GM10248 (cell line): ENCODE measurements around the gene FBP1.

ENCODE experiments used
- CTCF ChIA-PET: fragments of 300-600 bp; sonication (Branson Sonifier 250); formaldehyde crosslinking; extraction: SDS; loops from one replicate; lab custom pipeline; 2021; ENCODE audit warnings: antibody characterized with exemption; lab: Yijun Ruan, JAX
- POLR2A ChIA-PET: fragments of 350-650 bp; sonication (Branson Sonifier 250); formaldehyde crosslinking; extraction: SDS; loops from one replicate; lab custom pipeline; 2020; ENCODE audit warnings: antibody characterized with exemption; lab: Yijun Ruan, JAX
- DNase-seq: peaks from one replicate; pipeline ENCODE4 v3.0.0; 2012; ENCODE audit errors: extremely low spot score
- TF ChIP-seq, protein P1 (sequence below): IDR thresholded peaks from 2 replicates; pipeline ENCODE4 v1.5.1; 2012; ENCODE audit warnings: mild to moderate bottlenecking, low read depth; ENCODE audit errors: extremely low read depth, missing control alignments, control extremely low read depth

The FBP1 gene

DNA sequence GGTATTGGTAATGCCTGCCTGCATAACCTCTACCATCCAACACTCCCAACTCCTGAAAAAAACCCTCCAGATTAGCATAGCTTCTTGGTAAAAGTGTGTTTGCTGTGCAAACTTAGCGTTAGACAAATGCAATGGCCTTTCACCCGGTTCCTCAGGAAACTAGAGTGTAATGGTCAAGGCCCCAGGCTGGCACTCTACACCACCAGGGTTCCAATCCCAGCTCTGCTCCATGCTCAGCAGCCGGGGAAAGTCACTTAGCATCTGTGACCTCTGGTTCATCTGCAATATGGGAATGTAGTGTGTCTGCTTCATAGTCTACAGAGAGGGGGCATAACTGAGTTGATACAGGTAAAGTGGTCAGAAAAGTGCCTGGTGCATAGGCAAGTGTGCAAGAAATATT is 9.0 kb downstream of the FBP1 start:
- ChIA-PET POLR2A (no interaction called here), CTCF (no interaction called here)
- TF ChIP-seq, protein P1, sequence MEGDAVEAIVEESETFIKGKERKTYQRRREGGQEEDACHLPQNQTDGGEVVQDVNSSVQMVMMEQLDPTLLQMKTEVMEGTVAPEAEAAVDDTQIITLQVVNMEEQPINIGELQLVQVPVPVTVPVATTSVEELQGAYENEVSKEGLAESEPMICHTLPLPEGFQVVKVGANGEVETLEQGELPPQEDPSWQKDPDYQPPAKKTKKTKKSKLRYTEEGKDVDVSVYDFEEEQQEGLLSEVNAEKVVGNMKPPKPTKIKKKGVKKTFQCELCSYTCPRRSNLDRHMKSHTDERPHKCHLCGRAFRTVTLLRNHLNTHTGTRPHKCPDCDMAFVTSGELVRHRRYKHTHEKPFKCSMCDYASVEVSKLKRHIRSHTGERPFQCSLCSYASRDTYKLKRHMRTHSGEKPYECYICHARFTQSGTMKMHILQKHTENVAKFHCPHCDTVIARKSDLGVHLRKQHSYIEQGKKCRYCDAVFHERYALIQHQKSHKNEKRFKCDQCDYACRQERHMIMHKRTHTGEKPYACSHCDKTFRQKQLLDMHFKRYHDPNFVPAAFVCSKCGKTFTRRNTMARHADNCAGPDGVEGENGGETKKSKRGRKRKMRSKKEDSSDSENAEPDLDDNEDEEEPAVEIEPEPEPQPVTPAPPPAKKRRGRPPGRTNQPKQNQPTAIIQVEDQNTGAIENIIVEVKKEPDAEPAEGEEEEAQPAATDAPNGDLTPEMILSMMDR: no peak
- no peak for DNase-seq

- DNase-seq: no peak
- ChIA-PET CTCF (interaction anchor here (1.1 kb wide), 1 partner anchor 24 kb away, joined by 3 read pairs; no protein-coding TSS in a partner anchor), POLR2A (no interaction called here)
- TF ChIP-seq, protein P1: no peak
These were observed 12.0 kb downstream of the FBP1 start for GRCh38 chr9:94627287-94627686.

- CTCF ChIA-PET: interaction anchor here (0.8 to 1.1 kb wide), 3 partner anchors 9 to 426 kb away, joined by 3 read pairs; no protein-coding TSS in a partner anchor
- TF ChIP-seq, protein P1: no peak
- POLR2A ChIA-PET: no interaction called here
- DNase-seq: no peak
These were observed 13.5 kb downstream of the FBP1 start for GRCh38 chr9:94625835-94626234.

- TF ChIP-seq, protein P1: no peak
- POLR2A ChIA-PET: no interaction called here
- CTCF ChIA-PET: interaction anchor here (1.0 to 1.6 kb wide), 3 partner anchors 10 to 70 kb away, joined by 3 to 4 read pairs (median 3); partner anchors contain the start of gene PCAT7
- no peak for DNase-seq
These were observed 14.7 kb downstream of the FBP1 start for GRCh38 chr9:94624629-94625028.

DNA sequence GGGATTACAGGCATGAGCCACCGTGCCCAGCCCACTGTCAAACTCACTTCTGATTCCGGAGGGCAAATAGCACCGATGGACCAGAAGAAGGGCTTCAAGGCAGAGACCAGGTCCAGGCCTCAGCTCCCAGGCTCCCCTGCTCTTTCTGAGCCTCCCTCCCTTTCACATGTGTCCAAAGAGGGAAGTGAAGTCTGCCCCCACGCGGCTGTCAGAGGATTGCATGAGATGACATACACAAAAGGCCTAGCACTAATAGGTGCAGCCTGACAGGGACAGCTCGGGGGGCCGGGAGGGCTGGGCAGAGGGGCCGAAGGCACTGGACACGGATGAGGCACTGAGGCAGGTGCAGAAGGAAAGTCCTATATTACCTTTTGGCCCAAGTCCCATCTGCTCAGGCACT is 16.1 kb downstream of the FBP1 start:
- ChIA-PET CTCF (interaction anchor here (0.8 to 1.9 kb wide), 7 partner anchors 9 to 508 kb away, joined by 3 to 8 read pairs (median 3); no protein-coding TSS in a partner anchor), POLR2A (no interaction called here)
- TF ChIP-seq, protein P1: peak; percentile 50

GRCh38 chr9:94622087-94622800 is 17.1 kb downstream of the FBP1 start:
- ChIA-PET POLR2A (no interaction called here), CTCF (interaction anchor here (1.1 to 1.9 kb wide), 3 partner anchors 15 to 509 kb away, joined by 3 to 8 read pairs (median 6); no protein-coding TSS in a partner anchor)
- TF ChIP-seq, protein P1: no peak
- no peak for DNase-seq

More for the DNA sequence above, 16.1 kb downstream of the FBP1 start:
- DNase-seq: peak; percentile 72
